Neural cell (in vitro differentiated cells): ENCODE results near the gene FAM168B.

Experiments
- EP300 ChIP-seq: fragments of 450-650 bp; conservative IDR thresholded peaks from 2 replicates; pipeline ENCODE4 v1.6.1; 2014; ENCODE audit warnings: antibody characterized with exemption, mild to moderate bottlenecking, moderate library complexity; ENCODE audit not compliant: poor library complexity, severe bottlenecking
- EZH2 ChIP-seq: fragments of 200-600, 300-800 bp; shearing (Covaris generic), sonication (generic); IDR thresholded peaks from 2 replicates; pipeline ENCODE4 v1.6.1; 2014; ENCODE audit warnings: antibody characterized with exemption, low read length, borderline replicate concordance, mild to moderate bottlenecking; ENCODE audit not compliant: insufficient read depth, poor library complexity, severe bottlenecking
- MXI1 ChIP-seq: fragments of 450-650 bp; conservative IDR thresholded peaks from 2 replicates; pipeline ENCODE4 v1.6.1; 2014; ENCODE audit warnings: antibody characterized with exemption, mild to moderate bottlenecking; ENCODE audit not compliant: poor library complexity, severe bottlenecking
- POLR2AphosphoS5 ChIP-seq: IDR thresholded peaks from 2 replicates; pipeline ENCODE4 v1.6.1; 2012
- RAD21 ChIP-seq: fragments of 450-650 bp; conservative IDR thresholded peaks from 2 replicates; pipeline ENCODE4 v1.6.1; 2014; ENCODE audit warnings: antibody characterized with exemption, mild to moderate bottlenecking, moderate library complexity
- TAF1 ChIP-seq: IDR thresholded peaks from 2 replicates; pipeline ENCODE4 v1.6.1; 2012; ENCODE audit warnings: low read depth
- TF ChIP-seq, protein P1 (sequence below): fragments of 450-650 bp; IDR thresholded peaks from 2 replicates; pipeline ENCODE4 v1.5.1; 2014; ENCODE audit warnings: antibody characterized with exemption, mild to moderate bottlenecking, moderate library complexity; ENCODE audit not compliant: poor library complexity, severe bottlenecking
- TF ChIP-seq, protein P2 (sequence below): IDR thresholded peaks from 2 replicates; pipeline ENCODE4 v1.6.1; 2012; ENCODE audit warnings: borderline replicate concordance

DNA sequence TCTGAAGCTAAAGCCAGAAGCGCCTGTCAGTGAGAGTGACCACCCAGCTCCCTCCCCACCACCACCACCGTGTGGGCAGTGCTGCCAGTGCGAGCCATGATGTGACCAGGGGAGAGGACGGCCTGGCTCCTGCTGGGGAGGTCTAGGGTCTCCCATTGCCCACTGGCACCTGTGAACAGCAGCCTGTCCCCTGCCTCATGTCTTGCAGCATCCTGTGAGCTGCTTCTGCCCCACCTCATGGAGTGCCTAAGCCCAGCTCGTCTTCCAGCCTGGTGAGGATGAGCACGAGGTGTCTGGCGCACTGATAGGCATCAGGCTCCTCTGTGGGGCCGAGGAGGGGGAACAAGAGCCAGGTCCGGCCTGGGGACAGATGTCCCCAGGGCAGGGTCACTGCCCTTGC, 61.4 kb downstream of the FAM168B start:
- TF ChIP-seq EP300, result no peak
- TF ChIP-seq, protein P1, sequence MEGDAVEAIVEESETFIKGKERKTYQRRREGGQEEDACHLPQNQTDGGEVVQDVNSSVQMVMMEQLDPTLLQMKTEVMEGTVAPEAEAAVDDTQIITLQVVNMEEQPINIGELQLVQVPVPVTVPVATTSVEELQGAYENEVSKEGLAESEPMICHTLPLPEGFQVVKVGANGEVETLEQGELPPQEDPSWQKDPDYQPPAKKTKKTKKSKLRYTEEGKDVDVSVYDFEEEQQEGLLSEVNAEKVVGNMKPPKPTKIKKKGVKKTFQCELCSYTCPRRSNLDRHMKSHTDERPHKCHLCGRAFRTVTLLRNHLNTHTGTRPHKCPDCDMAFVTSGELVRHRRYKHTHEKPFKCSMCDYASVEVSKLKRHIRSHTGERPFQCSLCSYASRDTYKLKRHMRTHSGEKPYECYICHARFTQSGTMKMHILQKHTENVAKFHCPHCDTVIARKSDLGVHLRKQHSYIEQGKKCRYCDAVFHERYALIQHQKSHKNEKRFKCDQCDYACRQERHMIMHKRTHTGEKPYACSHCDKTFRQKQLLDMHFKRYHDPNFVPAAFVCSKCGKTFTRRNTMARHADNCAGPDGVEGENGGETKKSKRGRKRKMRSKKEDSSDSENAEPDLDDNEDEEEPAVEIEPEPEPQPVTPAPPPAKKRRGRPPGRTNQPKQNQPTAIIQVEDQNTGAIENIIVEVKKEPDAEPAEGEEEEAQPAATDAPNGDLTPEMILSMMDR, result no peak
- TF ChIP-seq, protein P2, sequence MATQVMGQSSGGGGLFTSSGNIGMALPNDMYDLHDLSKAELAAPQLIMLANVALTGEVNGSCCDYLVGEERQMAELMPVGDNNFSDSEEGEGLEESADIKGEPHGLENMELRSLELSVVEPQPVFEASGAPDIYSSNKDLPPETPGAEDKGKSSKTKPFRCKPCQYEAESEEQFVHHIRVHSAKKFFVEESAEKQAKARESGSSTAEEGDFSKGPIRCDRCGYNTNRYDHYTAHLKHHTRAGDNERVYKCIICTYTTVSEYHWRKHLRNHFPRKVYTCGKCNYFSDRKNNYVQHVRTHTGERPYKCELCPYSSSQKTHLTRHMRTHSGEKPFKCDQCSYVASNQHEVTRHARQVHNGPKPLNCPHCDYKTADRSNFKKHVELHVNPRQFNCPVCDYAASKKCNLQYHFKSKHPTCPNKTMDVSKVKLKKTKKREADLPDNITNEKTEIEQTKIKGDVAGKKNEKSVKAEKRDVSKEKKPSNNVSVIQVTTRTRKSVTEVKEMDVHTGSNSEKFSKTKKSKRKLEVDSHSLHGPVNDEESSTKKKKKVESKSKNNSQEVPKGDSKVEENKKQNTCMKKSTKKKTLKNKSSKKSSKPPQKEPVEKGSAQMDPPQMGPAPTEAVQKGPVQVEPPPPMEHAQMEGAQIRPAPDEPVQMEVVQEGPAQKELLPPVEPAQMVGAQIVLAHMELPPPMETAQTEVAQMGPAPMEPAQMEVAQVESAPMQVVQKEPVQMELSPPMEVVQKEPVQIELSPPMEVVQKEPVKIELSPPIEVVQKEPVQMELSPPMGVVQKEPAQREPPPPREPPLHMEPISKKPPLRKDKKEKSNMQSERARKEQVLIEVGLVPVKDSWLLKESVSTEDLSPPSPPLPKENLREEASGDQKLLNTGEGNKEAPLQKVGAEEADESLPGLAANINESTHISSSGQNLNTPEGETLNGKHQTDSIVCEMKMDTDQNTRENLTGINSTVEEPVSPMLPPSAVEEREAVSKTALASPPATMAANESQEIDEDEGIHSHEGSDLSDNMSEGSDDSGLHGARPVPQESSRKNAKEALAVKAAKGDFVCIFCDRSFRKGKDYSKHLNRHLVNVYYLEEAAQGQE, result no peak
- no peak for TF ChIP-seq POLR2AphosphoS5
- TF ChIP-seq EZH2, result no peak
- no peak for TF ChIP-seq RAD21
- TF ChIP-seq TAF1, result no peak
- TF ChIP-seq MXI1, result no peak
